Caki2 (cell line): ENCODE data around the gene TMEM244. TPM values are rescaled to one million over a fixed set of nuclear protein-coding genes. Genes with fewer than 3 reads are reported as not detected.
"Not testable (repeated sequence)": the region's sequence is repeated elsewhere in the genome, so short reads cannot be mapped to it uniquely, and the experiment has no call there.

Source experiments
- DNase-seq: peaks from one replicate; pipeline ENCODE4 v3.0.0-alpha.2; 2015; ENCODE audit warnings: low read depth
- in situ Hi-C: cut with HindIII; loops from 2 replicates; pipeline ENCODE4 v1.10.0; 2016; ENCODE audit warnings: low sequenced_read_pairs, low pct_unique_long_range_greater_than_20kb, mixed read lengths
- total RNA-seq: library from RNA; depleted of rRNA; stranded (reverse); fragments of >200 nt; shearing (Covaris generic); gene quantifications from 2 replicates; pipeline ENCODE4 v1.2.3, GENCODE V29; 2014; ENCODE audit warnings: low replicate concordance

Gene TMEM244
- total RNA-seq, 1 experiment from 2014 or later = not detected

GRCh38 chr6:129839562-129839961, 21.6 kb downstream of the TMEM244 start:
- in situ Hi-C loops, DNase-seq: not testable (repeated sequence)

- in situ Hi-C loops = no loop called here
- no peak for DNase-seq
Measured at GRCh38 chr6:129835691-129836090, 25.4 kb downstream of the TMEM244 start.

GRCh38 chr6:129832299-129832698, 28.8 kb downstream of the TMEM244 start:
- DNase-seq = no peak
- in situ Hi-C loops = no loop called here

- in situ Hi-C loops = no loop called here
- no peak for DNase-seq
Measured at GRCh38 chr6:129828229-129828628, 32.9 kb downstream of the TMEM244 start.

DNA sequence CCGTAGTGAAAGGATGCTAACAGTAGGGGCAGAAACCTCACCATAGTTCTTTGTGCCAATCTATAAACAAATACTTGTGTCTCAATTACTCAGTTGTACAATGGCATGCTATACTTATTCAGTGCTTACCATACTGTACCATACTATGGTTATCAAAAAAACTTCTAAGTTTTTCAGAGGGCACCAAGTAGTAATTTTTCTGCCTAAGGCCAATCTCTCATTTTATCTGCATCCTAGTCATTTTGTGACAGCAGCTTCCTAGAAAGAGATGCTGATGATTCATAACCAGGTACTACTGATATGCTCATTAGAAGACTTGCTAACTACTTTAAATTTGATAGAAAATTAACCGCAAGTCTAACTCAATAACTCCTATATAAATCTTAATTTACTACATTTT, 42.9 kb downstream of the TMEM244 start:
- no peak for DNase-seq
- in situ Hi-C loops = no loop called here

DNA sequence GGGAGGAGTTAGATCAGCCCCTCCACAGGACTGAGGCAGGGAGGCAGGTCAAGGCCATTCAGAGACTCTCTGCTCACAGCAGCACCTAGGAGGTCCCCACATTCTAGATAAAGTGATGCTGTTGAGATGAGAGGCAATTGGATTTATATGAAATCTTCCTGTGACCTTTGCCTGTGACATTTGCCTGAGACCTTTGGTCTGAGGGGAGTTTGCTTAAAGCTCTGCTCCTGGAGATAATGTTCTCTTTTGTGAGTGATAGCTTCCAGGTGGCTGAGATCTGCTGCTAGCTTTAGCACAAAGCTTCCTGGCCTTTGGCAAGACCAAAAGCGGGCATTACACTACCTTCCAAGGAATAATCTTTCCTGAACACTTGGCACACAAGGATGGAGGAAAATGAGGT, 43.3 kb downstream of the TMEM244 start:
- in situ Hi-C loops = no loop called here
- no peak for DNase-seq

- in situ Hi-C loops = no loop called here
- DNase-seq = no peak
Measured at GRCh38 chr6:129817332-129817731, 43.8 kb downstream of the TMEM244 start.

- no peak for DNase-seq
- in situ Hi-C loops = no loop called here
Measured at GRCh38 chr6:129812145-129812777, 48.9 kb downstream of the TMEM244 start.

DNA sequence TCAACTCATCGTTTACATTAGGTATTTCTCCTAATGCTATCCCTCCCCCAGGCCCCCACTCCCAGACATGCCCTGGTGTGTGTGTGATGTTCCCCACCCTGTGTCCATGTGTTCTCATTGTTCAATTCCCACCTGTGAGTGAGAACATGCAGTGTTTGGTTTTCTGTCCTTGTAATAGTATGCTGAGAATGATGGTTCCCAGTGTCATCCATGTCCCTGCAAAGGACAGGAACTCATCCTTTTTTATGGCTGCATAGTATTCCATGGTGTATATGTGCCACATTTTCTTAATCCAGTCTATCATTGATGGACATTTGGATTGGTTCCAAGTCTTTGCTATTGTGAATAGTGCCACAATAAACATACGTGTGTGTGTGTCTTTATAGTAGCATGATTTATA, 54.0 kb downstream of the TMEM244 start:
- DNase-seq, in situ Hi-C loops: not testable (repeated sequence)

GRCh38 chr6:129802920-129803319, 58.2 kb downstream of the TMEM244 start:
- DNase-seq, in situ Hi-C loops: not testable (repeated sequence)

GRCh38 chr6:129801909-129802308, 59.2 kb downstream of the TMEM244 start:
- DNase-seq = no peak
- in situ Hi-C loops = no loop called here

GRCh38 chr6:129795261-129795660, 65.9 kb downstream of the TMEM244 start:
- no peak for DNase-seq
- in situ Hi-C loops = no loop called here

DNA sequence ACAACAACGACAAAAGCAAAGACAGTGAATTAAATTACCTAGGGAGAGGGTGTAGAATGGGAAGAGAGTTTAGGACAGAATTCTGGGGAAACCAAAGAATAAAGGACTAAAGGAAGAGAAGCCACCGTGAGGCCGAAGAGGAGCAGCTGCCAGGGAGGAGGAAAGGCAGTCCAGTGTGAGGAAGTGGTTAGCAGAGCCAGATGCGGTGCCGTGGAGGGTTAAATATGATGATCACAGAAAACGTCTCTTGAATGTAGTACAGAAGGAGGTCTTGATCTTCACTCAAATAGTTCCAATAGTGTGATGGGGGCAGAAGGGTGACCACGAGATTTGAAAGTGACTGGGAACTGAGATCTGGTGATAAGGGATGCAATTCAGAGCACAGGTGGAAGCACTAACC, 67.7 kb downstream of the TMEM244 start:
- in situ Hi-C loops = no loop called here
- DNase-seq = no peak

GRCh38 chr6:129792049-129792448, 69.1 kb downstream of the TMEM244 start:
- in situ Hi-C loops = no loop called here
- no peak for DNase-seq

DNA sequence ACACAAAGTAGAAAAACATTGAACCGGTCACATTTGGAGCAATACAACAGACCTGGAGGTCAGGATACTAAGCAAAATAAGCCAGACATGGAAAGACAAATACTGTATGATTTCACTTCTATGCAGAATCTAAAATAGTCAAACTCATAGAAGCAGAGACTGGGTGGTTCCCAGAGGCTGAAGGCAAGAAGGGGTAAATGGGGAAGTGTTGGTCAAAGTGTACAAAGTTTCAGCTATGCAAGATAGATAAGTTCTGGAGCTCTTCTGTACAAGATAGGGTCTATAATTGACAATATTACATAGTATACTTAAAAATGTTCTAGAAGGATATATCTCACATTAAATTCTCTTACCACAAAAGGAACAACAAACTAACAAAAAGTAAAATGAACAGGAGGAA, 70.3 kb downstream of the TMEM244 start:
- no peak for DNase-seq
- in situ Hi-C loops = no loop called here

GRCh38 chr6:129789974-129790373, 71.1 kb downstream of the TMEM244 start:
- in situ Hi-C loops = no loop called here
- no peak for DNase-seq

DNA sequence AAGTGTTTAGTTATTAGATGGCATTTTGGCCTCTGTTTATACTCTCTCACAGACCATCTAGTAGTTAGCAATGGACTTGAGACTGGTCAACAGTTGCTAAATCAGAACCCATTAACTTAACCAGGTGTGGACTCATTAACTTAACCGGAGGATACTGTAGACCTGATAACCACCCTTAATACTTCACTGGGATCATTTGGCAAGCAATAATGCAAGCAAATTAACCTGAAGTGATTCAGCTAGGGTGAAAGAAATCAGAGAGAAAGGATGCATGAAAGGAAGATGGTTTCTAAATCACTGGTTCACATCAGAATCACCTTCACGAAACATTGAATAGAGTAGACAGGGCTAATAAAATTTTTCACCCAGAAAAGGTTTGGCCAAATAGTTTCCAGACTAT, 73.3 kb downstream of the TMEM244 start:
- in situ Hi-C loops = no loop called here
- no peak for DNase-seq

GRCh38 chr6:129786548-129786947, 74.6 kb downstream of the TMEM244 start:
- DNase-seq = no peak
- in situ Hi-C loops = no loop called here

GRCh38 chr6:129785756-129786135, 75.4 kb downstream of the TMEM244 start:
- in situ Hi-C loops = no loop called here
- DNase-seq = no peak

- in situ Hi-C loops = no loop called here
- DNase-seq = peak; percentile 37
Measured at GRCh38 chr6:129785047-129785755, 75.9 kb downstream of the TMEM244 start.
